Embryonic facial prominence (tissue), 1 donor: ENCODE measurements around the gene CEBPZOS.
A peak's percentile ranks its signal among the peaks of the same experiment; 100 is the strongest.
"Not testable (repeated sequence)": the region's sequence is repeated elsewhere in the genome, so short reads cannot be mapped to it uniquely, and the experiment has no call there.

Experiments
- DNase-seq: peaks from one replicate; pipeline ENCODE4 v3.0.0-alpha.2; 2016; ENCODE audit errors: extremely low spot score

The CEBPZOS gene

DNA sequence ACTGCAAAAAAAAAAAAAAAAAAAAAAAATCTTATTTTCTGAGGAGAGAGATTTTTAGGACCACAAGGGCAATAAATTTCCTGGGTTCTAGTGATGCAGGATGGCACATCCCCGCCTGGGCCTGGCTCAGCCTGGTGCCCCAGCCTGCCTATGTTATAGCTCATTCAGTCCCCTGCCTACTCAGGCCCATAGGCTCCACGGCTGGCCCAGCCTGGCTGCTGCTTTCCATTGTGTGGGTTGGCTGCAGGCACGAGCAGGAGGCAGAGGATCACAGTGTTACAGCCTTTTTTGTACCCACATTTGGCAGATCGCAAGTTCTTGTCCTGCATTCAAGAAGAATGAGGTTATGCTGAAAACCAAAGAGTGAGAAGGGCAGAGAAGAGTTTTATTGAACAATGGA lies 5.0 kb upstream of the CEBPZOS start:
- DNase-seq: no peak

DNA sequence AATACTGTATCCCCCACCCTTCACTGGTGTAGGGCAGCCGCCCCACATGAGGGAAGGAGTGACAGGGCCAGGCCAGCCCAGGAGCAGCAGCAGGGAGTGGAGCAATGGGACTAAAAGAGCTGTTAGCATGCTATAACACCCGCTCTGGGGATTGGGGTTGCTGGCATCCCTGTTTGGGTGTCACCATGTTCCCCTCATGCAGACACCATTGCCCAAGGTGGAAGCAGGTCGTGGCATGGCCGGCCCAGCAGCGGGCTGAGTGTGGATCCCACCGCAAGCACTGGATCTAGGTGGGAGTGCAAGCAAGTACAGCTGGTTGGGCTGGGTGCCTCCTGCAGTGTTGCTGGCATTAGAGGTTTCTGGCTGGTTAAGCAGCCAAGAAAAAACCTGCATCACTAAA lies 4.5 kb upstream of the CEBPZOS start:
- no peak for DNase-seq

DNA sequence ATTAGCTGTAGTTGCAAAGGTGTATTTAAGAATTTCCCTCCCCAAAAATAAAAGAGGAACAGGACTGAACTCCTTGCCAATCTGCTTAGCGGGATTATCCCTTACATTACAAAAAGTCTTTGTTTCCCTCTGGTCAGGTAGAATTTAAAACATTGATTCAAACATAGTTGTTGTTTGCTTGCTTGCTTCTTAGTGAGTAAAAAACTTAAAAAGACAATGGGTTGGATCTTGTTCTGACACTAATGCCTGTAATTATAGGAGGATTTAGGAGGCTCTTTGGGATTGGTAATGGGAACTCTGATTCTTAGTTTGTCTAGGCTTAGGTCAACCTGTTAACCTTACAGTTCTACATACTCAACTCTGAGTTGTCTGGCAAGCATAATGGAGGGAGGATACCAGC lies 3.7 kb upstream of the CEBPZOS start:
- no peak for DNase-seq

DNA sequence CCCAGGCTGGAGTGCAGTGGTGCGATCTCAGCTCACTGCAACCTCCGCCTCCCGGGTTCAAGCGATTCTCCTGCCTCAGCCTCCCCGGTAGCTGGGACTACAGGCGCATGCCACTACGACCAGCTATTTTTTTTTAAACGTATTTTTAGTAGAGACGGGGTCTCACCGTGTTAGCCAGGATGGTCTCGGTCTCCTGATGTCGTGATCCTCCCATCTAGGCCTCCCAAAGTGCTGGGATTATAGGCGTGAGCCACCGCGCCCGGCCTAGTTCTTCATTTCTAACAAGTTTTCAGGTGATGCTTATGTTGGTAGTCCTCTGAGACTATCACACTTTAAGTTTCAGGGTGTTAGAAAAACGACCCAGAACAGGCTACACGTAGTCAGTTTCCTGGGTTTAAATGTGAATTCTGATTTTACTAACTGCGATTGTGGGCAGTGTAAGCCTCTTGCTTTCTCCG lies 405 bp upstream of the CEBPZOS start:
- not testable (repeated sequence) for DNase-seq

DNA sequence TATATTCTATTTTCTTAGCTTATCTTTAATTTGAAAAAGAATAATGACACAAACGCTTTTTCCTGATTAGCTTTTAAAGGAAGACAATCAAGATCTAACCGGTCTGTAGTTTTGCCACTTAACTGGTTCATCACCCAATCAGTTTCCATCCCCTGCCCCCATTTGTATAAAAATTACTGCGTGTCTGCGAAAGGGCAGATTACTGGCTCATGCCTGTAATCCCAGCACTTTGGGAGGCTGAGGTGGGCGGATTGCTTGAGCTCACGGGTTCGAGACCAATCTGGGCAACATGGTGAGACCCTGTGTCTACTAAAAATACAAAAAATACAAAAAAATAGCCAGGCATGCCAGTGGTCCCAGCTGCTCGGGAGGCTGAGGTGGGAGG lies 2.4 kb downstream of the CEBPZOS start:
- no peak for DNase-seq

DNA sequence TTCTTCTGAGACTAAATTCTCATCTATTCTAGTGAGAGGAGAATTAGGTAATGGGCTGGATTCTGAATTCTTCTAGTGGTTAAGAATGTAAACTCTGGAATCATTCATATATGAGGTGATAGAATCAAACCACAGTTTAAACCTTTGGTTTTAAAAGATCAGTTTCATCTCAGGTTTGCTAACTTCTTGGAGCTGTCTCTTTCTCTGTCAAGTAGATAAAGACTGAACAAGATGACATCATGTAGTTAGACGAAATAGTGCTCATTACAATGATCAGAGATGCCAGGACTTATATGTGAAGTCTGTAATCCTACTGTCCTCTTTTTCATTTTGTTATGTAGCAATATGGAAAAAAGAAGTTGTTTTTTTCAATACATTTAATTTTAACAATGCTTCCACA lies 4.9 kb downstream of the CEBPZOS start:
- DNase-seq: no peak

DNA sequence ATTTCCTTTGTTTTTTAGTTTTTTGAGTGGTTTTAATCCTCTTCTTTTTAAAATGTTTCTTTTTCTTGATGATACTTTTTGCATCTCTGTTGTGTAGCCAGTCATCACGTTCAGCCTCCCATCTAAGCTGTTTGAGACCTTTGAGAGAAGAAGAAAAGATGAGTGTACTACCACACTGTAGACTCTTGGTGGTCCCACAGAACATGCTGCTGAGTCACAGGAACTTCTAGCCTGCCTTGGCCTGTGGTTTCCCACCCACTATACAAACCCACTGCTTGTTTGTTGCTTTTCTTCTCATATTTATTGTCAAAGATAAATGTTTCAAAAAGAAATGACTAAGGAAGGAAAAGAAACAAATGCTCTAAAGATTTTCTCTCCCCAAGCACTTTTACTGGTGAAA lies 5.5 kb downstream of the CEBPZOS start:
- DNase-seq: no peak

DNA sequence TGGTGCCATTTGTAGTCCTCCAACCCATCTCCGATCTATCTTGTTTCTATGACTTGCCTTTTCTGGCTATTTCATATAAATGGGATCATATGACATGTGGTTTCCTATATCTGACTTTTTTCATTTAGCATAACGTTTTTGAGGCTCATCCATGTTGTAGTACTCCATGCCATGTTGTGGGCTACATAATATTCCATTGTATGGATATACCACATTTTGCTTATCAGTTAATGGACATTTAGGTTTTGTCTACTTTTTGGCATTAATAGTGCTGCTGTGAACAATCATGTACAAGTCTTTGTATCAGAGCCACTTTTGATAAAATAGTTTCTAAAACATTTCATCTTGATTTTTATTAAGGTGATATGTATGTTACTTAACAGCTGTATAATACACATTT lies 7.4 kb downstream of the CEBPZOS start:
- DNase-seq: no peak

DNA sequence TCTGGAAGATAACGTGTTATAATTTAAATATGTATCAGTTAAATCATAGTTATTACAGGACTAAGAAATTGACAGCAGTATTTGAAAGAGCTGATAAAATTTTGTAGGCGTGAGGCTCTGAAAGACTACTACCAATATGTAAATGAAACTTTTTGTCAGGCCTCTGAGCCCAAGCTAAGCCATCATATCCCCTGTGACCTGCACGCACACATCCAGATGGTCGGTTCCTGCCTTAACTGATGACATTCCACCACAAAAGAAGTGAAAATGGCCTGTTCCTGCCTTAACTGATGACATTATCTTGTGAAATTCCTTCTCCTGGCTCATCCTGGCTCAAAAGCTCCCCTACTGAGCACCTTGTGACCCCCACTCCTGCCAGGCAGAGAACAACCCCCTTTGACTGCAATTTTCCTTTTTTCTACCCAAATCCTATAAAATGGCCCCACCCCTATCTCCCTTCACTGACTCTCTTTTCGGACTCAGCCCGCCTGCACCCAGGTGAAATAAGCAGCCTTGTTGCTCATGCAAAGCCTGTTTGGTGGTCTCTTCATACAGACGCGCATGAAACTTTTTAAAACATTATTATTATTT lies 8.9 kb downstream of the CEBPZOS start:
- DNase-seq: not testable (repeated sequence)

DNA sequence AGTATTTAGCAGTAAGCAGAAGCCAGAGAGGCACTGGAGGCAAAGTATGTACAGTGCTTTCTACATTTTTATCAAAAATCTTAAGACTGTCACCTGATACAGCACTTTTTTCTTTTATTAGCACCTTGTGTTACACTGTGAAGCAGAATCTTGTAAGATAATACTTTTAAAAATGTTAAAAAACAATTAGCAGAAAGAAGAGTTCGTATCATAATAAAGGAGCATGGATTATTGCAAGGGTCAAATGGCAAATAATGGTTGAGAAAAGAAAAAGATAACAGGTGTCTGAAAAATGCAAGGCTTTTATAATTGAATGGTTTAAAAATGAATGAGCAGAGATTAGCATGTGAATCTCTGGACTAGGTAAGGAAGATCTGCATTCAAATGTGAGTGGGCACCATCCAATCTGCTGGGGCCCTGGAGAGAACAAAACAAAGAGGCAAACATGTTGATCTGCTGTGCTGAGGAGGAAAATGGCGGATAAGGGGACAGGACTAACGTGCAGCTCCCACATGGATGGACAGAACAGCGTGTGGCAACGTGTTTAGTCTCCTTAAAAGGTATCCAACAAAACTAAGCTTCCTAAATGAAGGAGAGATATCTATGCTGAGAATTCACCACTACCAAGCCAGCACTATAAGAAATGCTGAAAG lies 9.5 kb downstream of the CEBPZOS start:
- DNase-seq: no peak

DNA sequence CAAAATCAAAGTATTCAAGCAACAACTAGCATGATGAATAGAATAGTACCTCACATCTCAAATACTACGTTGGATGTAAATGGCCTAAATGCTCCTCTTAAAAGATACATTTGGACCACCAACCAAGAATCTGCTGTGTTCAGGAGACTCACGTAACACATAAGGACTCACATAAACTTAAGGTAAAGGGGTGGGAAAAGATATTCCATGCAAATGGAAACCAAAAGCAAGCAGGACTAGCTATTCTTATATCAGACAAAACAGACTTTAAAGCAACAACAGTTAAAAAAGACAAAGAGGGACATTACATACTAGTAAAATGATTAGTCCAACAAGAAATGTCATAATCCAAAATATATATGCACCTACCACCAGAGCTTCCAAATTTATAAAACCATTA lies 10.5 kb downstream of the CEBPZOS start:
- DNase-seq: not testable (repeated sequence)

DNA sequence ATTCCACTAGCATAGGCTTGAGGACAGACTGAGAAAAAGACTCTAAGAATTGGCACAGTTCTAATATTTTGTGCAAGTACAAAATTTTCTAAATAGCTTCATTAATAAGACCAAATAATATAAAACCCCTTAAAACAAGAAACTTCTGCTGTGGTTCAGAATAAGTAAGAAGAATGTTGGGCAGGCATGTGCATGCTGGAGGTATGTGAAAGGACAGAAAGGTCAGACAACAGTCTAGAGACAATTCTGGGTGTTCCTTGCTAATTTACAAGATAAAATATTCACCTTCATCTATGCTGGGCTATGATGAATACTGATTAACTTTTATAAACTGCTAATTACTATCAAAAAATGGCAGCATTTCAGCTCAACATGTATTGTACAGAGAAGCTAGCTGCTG lies 14.9 kb downstream of the CEBPZOS start:
- DNase-seq: no peak

DNA sequence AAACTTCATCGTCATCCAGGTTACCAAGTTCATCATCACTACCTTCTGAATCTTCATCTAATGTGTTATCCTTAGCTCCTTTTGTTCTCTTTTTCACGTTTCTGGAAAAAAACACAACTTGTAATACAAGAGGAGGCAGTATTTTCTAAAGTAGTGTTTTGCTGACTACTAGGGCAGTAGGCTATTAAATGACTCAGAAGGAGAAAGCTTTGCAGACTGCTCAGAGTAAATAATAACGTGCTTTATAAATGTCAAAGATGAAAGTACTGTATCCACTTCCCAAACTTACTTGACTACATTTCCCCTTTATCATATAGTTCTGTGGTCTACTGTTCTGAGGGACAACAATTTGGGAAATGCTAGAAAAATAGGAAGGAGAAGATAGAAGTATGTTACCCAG lies 15.6 kb downstream of the CEBPZOS start:
- no peak for DNase-seq

DNA sequence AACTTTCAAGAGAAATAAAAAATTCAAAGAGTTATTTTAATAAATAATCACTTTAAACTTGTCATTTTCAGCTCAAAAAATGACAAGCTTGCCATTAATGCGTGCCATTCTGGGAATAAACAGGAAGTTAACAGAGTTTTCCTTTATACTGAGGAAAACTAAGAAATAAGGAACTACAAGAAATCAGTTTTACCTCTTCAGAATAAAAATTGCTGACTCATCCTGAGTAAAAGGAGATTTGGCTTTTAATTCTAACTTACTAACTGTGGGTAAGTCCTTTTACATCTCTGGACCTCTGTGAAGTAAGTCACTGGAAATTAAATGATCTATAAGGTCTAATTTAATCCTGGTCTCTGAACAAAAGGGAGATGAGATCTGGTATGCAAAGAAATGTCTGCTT lies 19.0 kb downstream of the CEBPZOS start:
- DNase-seq: no peak

DNA sequence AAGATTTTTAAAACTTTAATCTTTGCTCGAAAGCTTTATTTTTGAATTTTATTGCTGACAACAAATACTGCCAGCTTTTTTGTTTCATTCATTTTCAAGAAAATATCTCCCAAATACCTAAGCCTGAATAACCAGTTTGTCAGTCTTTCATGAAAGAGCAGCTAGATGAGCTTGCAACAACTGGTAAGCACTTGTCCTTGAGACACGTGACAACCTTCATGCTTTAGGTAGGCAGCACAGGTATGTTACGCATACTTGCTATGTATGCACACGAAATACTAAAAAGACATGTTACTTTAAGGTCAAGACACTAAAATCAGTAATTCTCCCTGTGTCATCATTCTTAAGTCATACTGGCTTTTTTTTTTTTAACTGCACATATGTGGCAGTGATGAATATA lies 22.8 kb downstream of the CEBPZOS start:
- DNase-seq: peak; percentile 37

DNA sequence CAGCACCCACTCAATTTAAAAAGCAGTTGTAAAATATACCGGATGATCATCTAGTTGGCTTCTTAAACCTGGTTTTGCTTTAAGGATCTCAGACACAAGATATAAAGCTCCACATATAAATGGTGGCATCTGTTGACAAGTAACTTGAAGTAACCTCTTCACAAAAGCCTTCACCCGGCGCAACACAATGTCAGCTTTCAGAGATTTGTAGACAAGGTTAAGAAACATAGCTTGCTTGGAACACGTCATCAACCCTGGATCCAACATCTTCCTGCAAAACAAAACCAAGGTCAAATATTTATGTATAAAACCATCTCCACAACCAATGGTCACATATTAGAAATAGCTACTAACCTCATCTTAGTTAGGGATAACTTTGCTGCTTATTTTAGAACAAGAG lies 26.8 kb downstream of the CEBPZOS start:
- no peak for DNase-seq

DNA sequence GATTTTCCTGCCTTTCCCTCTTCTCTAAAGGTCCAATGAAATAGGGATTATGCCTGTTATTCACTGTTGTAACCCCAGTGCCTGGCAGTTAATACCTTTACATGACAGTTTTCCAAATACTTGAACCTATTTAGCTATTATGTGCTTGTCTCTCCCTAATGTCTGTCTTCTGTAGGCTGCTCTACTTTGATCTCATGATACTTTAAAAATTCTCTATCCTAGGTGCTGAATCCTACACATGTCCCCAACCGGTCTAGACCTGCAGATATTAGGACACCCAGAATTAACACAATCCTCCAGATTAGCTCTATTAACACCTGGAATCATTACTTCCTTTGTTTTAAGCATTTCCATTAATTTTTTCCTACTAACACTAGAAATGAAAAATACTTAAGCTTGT lies 27.8 kb downstream of the CEBPZOS start:
- no peak for DNase-seq

DNA sequence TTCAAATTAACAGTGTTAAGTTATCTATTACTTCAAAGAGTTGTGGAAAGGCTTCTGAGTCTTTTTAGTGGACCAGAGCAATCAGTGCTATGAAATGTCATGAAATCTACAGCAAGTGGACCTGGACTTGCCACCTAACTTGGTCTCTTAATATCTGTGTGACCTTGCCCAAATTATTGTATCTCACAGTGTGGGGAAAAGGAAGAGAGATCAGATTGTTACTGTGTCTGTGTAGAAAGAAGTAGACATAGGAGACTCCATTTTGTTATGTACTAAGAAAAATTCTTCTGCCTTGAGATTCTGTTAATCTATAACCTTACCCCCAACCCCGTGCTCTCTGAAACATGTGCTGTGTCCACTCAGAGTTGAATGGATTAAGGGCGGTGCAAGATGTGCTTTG lies 28.8 kb downstream of the CEBPZOS start:
- not testable (repeated sequence) for DNase-seq

DNA sequence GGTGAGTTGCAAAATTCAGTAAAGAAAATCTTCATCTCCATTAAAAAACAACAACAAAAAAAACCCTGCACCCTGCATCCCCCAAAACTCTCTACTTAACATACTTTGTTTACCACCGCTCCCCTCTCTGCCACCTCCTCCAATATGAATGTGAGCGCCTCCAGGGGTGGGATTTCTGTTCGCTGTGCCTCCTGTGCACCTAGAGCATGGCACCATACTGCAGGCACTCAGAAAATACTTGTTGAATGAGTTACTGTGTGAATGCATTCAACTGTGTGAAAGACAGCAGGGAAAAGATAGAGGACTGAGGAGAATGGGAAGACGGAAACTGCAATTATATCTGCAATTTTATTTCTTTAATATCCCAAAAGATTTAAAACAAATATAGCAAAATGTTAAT lies 30.6 kb downstream of the CEBPZOS start:
- no peak for DNase-seq

DNA sequence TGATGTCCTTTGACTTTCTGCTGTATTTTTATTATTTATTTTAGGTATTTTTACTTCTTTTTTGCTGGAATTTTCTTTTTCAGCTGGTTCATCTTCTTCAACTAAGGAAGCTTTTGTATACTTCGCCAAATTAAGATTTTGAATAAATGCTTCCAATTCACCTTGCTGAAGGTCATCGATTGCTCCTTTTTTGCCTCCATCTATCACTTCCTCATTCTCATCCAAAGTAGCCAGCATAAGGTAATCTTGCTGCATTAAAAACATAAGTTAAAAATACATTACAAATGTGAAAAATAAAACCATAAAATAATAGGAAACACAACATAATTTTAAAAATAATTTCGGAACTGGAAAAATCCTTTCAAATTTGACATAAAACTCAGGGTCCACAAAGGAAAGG lies 32.5 kb downstream of the CEBPZOS start:
- no peak for DNase-seq

DNA sequence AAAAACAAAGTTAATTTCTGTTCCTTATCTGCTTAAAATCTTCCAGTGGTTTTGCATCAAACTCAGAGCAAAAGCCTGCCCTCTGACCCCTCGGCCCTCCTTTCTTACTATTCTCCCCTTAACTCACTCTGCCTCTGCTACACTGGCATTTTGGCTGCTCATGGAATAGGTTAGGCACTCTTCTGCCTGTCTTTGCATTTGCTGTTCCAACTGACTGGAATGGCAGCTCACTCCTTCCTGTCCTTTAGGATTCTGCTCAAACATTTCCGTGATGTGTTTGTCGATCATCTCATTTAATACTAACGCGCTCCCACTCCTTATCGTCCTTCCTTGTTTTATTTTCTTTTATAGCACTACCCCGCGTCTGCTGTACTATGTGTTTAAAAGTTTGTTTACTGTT lies 34.3 kb downstream of the CEBPZOS start:
- DNase-seq: no peak

DNA sequence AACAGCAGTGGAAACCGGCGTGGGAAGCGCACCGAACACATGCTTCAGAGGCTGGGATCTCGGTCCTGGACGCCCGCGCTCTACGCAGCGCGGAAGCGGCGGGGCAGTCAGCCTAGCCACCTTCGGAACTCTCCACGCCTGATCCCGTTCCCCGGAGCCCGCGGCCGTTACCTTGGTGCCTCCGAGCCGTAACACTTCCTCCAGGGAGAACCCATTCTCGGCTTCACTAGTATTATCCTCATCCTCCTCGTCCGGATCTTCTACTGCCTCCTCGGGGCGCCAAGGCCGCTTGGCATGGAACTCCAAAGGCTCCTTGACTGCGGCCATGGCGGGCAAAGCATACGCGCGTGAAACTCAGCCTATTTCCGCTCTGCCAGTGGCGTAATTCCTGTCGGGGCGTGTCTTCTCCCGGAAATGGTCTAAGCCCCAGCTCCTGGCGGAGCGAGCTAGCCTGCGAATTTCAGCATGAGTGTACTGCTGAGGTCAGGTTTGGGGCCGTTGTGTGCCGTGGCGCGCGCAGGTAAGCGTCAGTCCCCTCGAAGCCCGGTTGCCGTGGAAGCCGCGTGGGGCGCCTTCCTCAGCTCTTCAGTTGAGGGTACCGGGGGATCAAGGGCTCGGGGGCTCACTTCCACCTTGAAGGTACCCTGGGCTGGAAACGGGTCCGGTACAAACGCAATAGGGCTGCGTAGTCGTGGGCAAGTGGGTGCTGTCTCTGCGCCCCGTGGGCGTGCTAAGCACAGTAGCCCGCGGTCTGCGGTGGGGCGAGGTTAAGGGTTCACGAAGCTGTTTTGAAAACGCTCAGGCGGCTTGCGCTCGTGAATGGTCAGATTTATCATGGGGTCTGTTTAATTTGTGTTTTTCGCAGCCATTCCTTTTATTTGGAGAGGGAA lies 35.2 kb downstream of the CEBPZOS start, which contains the start of the genes CEBPZ and NDUFAF7:
CEBPZ (minus strand) TSS at position 356 of the 890 bp plus-strand sequence; CDS start at position 327, 29 bp downstream.
NDUFAF7 (plus strand) TSS at position 418 of the 890 bp plus-strand sequence; CDS start at position 466, 48 bp downstream.
- DNase-seq: peak; percentile 87
